Measurements from ENCODE around the gene DAG1. TPM values are rescaled to one million over a fixed set of nuclear protein-coding genes. Genes with fewer than 3 reads are reported as not detected.

DAG1 gene
- total RNA-seq, 1 donor from 2014 or later, result 118 TPM

DNA sequence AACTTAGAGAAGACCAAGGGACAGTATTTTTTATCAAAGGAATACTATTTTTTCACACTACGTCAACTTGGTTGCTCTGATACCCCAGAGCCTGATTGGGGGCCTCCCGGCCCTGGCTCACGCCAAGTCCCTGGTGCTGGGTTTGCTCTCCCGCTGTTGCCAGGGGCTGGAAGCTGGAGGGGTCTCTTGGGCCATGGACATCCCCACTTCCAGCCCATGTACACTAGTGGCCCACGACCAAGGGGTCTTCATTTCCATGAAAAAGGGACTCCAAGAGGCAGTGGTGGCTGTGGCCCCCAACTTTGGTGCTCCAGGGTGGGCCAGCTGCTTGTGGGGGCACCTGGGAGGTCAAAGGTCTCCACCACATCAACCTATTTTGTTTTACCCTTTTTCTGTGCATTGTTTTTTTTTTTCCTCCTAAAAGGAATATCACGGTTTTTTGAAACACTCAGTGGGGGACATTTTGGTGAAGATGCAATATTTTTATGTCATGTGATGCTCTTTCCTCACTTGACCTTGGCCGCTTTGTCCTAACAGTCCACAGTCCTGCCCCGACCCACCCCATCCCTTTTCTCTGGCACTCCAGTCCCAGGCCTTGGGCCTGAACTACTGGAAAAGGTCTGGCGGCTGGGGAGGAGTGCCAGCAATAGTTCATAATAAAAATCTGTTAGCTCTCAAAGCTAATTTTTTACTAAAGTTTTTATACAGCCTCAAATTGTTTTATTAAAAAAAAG lies 63.9 kb downstream of the DAG1 start:
- H3K36me3 Mint-ChIP-seq, result peaks cover 17% of the 10 kb centered on the region
- DNase-seq (ENCODE audit: low spot score in 2 of 2, unreplicated experiment in 2 of 2), result no peak
- H3K9me3 Mint-ChIP-seq, result no peaks in the 10 kb centered on the region
- TF ChIP-seq, protein P1, sequence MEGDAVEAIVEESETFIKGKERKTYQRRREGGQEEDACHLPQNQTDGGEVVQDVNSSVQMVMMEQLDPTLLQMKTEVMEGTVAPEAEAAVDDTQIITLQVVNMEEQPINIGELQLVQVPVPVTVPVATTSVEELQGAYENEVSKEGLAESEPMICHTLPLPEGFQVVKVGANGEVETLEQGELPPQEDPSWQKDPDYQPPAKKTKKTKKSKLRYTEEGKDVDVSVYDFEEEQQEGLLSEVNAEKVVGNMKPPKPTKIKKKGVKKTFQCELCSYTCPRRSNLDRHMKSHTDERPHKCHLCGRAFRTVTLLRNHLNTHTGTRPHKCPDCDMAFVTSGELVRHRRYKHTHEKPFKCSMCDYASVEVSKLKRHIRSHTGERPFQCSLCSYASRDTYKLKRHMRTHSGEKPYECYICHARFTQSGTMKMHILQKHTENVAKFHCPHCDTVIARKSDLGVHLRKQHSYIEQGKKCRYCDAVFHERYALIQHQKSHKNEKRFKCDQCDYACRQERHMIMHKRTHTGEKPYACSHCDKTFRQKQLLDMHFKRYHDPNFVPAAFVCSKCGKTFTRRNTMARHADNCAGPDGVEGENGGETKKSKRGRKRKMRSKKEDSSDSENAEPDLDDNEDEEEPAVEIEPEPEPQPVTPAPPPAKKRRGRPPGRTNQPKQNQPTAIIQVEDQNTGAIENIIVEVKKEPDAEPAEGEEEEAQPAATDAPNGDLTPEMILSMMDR (IDR thresholded peaks at IDR 0.05; ENCODE audit: unreplicated experiment), result no peak
- H3K4me1 Mint-ChIP-seq, result no peaks in the 10 kb centered on the region
- H3K27ac Mint-ChIP-seq, result no peak overlapping the region
- H3K27me3 Mint-ChIP-seq (ENCODE audit: low read depth), result no peaks in the 10 kb centered on the region
- no peak overlapping the region for H3K4me3 Mint-ChIP-seq

DNA sequence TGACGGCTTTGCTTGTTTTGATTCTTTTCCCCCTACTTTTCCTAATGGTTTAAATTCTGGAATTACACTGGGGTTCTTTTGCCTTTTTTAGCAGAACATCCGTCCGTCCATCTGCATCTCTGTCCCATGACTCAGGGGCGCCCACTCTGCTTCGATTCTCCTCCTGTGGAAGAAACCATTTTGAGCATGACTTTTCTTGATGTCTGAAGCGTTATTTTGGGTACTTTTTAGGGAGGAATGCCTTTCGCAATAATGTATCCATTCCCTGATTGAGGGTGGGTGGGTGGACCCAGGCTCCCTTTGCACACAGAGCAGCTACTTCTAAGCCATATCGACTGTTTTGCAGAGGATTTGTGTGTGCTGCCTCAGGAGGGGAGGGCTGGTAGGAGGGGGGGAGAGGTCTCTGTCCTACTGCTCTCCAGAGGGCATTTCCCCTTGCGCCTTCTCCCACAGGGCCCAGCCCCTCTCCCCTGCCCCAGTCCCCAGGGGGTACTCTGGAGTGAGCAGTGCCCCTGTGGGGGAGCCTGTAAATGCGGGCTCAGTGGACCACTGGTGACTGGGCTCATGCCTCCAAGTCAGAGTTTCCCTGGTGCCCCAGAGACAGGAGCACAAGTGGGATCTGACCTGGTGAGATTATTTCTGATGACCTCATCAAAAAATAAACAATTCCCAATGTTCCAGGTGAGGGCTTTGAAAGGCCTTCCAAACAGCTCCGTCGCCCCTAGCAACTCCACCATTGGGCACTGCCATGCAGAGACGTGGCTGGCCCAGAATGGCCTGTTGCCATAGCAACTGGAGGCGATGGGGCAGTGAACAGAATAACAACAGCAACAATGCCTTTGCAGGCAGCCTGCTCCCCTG lies 64.7 kb downstream of the DAG1 start:
- H3K4me3 Mint-ChIP-seq, result no peak overlapping the region

DNA sequence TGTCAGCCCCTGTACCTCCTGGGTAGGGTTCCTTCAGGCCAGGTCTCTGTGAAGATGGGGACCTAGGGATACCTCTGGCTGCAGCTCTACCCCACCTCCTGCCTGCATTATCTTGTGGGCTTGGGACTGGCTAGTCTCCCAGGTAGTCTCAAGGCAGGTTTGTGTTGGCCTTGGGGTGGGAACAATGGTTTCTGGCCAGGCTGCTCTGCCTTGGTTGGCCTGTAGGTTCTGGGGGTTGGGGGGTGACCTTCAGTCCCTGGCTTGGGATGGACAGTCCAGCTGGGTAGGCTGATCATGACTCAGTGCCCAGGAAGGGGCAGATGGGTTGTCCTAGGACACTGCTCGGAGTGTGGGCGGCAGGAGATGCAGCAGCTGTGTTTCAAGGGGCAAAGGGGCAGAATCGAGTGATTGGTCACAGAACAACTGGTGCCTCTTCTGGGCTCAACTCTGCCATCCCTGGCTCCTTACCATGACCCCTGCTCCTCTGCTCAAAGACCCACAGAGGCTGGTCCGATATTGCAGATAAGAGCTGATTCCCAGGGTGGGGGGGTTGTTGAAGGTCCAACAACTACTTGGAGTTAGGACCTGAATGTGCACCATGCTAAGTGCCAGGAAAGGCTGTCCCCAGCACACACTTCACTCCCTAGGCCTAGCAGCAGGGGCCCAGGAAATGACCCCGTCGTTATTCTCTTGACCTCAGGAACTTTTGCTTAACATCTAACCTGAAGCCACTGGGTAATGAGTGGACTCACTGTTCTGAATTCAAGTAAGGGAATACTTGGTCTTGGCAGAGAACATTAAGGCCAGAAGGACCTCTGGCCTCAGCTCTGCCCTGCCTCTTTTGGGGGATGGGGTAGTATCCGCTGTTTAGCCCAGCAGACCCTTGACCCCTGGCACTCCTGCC lies 66.2 kb downstream of the DAG1 start:
- DNase-seq (ENCODE audit: low spot score in 2 of 2, unreplicated experiment in 2 of 2), result no peak
- Mint-ChIP-seq H3K27me3 (ENCODE audit: low read depth) (no peaks in the 10 kb centered on the region), H3K9me3 (no peaks in the 10 kb centered on the region), H3K27ac (no peak overlapping the region), H3K36me3 (peaks cover 12% of the 10 kb centered on the region), H3K4me1 (peaks cover 7% of the 10 kb centered on the region), H3K4me3 (no peak overlapping the region)
- TF ChIP-seq, protein P1 (IDR thresholded peaks at IDR 0.05; ENCODE audit: unreplicated experiment), result no peak

More for the DNA sequence above, 64.7 kb downstream of the DAG1 start:
- H3K9me3 Mint-ChIP-seq, result no peaks in the 10 kb centered on the region
- H3K4me1 Mint-ChIP-seq, result peaks cover 2% of the 10 kb centered on the region
- TF ChIP-seq, protein P1 (IDR thresholded peaks at IDR 0.05; ENCODE audit: unreplicated experiment), result no peak
- DNase-seq (ENCODE audit: low spot score in 2 of 2, unreplicated experiment in 2 of 2), result no peak
- H3K27ac Mint-ChIP-seq, result no peak overlapping the region
- peaks cover 17% of the 10 kb centered on the region for H3K36me3 Mint-ChIP-seq
- no peaks in the 10 kb centered on the region for H3K27me3 Mint-ChIP-seq (ENCODE audit: low read depth)

DNA sequence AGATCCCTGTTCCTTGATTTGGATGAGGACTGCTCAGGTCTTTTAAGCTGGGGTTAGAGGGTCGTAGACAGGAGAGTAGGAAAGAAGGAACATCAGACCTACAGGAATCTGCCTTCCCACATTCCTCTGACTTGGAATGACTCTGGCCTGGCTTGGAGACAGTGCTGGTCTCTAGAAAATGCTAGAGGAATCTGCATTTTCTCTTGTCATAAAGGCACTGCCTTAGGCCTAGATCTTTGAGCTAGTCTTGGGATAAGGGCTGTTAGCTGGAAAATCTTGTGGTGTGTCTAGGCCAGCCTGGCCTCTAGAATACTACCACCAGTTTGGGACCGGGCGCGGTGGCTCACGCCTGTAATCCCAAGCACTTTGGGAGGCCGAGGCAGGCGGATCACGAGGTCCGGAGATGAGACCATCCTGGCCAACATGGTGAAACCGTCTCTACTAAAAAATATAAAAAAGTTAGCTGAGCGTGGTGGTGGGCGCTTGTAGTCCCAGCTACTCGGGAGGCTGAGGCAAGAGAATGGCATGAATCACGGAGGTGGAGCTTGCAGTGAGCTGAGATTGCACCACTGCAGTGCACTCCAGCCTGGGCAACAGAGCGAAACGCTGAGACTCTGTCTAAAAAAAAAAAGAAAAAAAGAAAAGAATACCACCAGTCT lies 66.9 kb downstream of the DAG1 start:
- TF ChIP-seq, protein P1 (IDR thresholded peaks at IDR 0.05; ENCODE audit: unreplicated experiment), result no peak
- H3K27ac Mint-ChIP-seq, result no peak overlapping the region
- no peak for DNase-seq (ENCODE audit: low spot score in 2 of 2, unreplicated experiment in 2 of 2)
- peaks cover 7% of the 10 kb centered on the region for H3K4me1 Mint-ChIP-seq
- H3K4me3 Mint-ChIP-seq, result no peak overlapping the region
- H3K27me3 Mint-ChIP-seq (ENCODE audit: low read depth), result no peaks in the 10 kb centered on the region
- H3K36me3 Mint-ChIP-seq, result peaks cover 4% of the 10 kb centered on the region
- no peaks in the 10 kb centered on the region for H3K9me3 Mint-ChIP-seq
